Activated naive CD8-positive, alpha-beta T cell treated with anti-CD3 and anti-CD28 coated beads, Interleukin-2, amount 10 ng/mL, durations not matched to agents 7 days and 5 days (primary cell): ENCODE measurements around the gene GPR84. TPM values are rescaled to one million over a fixed set of nuclear protein-coding genes. Genes with fewer than 3 reads are reported as not detected.
A peak's percentile ranks its signal among the peaks of the same experiment; 100 is the strongest.
"Not testable (repeated sequence)": the region's sequence is repeated elsewhere in the genome, so short reads cannot be mapped to it uniquely, and the experiment has no call there.

Experiments
- ATAC-seq: fragments of 150-1000 bp; cut with Tn5 transposase; one replicate; pipeline ENCODE4 v1.10.0; 2021; ENCODE audit warnings: low read depth, moderate library complexity
- POLR2A ChIA-PET: fragments of 350-600 bp; sonication (Branson Sonifier 250); formaldehyde crosslinking; loops from one replicate; lab custom pipeline; 2021; ENCODE audit warnings: antibody characterized with exemption; lab: Charles Lee
- DNase-seq: peaks from one replicate; pipeline ENCODE4 v3.0.0; 2021
- H3K27ac Mint-ChIP-seq: one replicate; pipeline ENCODE4 v1.8.0; 2022; ENCODE audit warnings: mild to moderate bottlenecking, mixed read lengths
- H3K27me3 Mint-ChIP-seq: one replicate; pipeline ENCODE4 v1.8.0; 2022; ENCODE audit warnings: mild to moderate bottlenecking, moderate library complexity, mixed read lengths
- H3K36me3 Mint-ChIP-seq: one replicate; pipeline ENCODE4 v1.8.0; 2021; ENCODE audit warnings: mild to moderate bottlenecking, mixed read lengths
- H3K4me1 Mint-ChIP-seq: one replicate; pipeline ENCODE4 v1.8.0; 2021; ENCODE audit warnings: mixed read lengths
- H3K4me3 Mint-ChIP-seq: one replicate; pipeline ENCODE4 v1.8.0; 2022; ENCODE audit warnings: mild to moderate bottlenecking, moderate library complexity, mixed read lengths
- H3K9me3 Mint-ChIP-seq: one replicate; pipeline ENCODE4 v1.8.0; 2021; ENCODE audit warnings: mixed read lengths
- total RNA-seq, 2 experiments: library from RNA; stranded (reverse); gene quantifications; one replicate each; pipeline ENCODE4 v1.2.3, GENCODE V29; 2021

GPR84 gene
- total RNA-seq, 2 experiments from 2014 or later = 0.39 to 0.65 TPM

DNA sequence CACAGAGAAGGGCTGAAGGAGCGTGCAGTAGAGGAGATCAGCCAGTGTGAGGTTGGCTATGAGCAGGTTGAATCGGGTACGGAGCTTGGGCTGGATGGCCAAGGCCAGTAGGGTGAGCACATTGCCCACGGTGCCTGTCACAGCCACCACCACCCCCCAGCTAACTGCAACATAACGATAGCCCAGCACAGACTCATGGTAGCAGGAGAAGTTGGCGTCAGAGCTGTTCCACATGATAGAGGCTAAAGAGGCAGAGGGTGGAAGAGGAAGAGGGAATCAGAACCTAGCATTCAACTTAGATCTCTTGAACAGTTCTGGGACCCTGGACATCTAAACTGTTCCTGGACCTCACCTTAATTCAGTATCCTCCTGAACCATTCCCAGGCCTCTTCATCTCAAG is 668 bp downstream of the GPR84 start:
- POLR2A ChIA-PET = interaction anchor here (1.5 kb wide), 1 partner anchor 10 kb away, joined by 7 read pairs; no protein-coding TSS in a partner anchor
- ATAC-seq (no peak), DNase-seq (no peak)
- Mint-ChIP-seq H3K4me3 (peak overlapping the region; percentile 76), H3K27ac (peak overlapping the region; percentile 86), H3K27me3 (peaks cover 2% of the 10 kb centered on the region), H3K4me1 (peaks cover 39% of the 10 kb centered on the region), H3K36me3 (no peaks in the 10 kb centered on the region), H3K9me3 (no peaks in the 10 kb centered on the region)

DNA sequence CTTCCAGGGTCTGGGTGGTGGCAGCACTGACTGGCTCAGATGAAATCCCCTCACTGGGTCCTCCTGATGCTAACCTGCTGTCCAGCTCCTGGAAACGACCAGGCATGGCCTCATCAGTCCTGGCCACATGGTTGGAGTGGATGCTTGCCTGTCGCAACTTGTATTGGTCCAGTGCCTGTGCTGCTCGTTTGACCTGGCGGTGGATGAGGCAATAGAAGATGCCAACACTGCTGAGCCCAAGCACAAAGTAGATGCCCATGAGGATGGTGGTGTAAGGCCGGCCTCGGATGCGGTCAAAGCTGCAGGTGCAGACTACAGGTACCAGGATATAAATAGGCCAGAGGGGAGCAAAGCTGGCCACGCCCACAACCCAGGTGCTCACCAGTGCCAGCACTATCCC is 1.2 kb downstream of the GPR84 start:
- Mint-ChIP-seq H3K36me3 (no peaks in the 10 kb centered on the region), H3K27ac (peak overlapping the region; percentile 86), H3K4me1 (peaks cover 33% of the 10 kb centered on the region), H3K9me3 (no peaks in the 10 kb centered on the region), H3K4me3 (peak overlapping the region; percentile 76), H3K27me3 (peaks cover 2% of the 10 kb centered on the region)
- POLR2A ChIA-PET = interaction anchor here (1.5 kb wide), 1 partner anchor 10 kb away, joined by 7 read pairs; no protein-coding TSS in a partner anchor
- ATAC-seq = no peak
- DNase-seq = no peak

DNA sequence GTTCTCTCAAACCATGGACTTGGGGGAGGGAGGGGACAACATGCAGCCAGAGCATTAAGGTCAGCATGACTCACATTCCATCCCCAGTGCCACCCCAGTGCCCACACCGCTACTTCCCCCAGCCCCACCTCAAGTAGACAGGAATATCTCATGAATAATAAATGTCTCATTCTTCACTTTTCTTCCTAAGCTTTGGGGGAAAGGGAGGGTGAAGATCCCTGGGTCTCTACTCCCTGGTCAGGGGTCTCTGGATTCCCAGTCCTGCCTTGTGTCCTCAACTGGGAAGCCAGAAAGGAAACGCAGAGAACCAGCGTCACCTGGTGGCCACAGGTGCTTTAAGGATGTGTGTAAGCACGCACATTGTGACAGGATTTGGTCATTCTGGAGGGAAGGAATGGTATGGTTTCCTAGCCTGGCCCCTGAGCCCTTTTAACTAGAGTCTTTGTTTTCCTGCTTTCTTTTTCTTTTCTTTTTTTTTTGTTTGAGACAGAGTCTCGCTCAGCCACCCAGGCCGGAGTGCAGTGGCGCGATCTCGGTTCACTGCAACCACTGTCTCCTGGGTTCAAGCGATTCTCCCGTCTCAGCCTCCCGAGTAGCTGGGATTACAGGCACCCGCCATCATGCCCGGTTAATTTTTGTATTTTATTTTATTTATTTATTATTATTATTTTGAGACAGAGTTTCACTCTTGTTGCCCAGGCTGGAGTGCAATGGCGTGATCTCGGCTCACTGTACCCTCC is 3.4 kb downstream of the GPR84 start:
- peak; percentile 66 for DNase-seq
- H3K36me3 Mint-ChIP-seq = no peaks in the 10 kb centered on the region

DNA sequence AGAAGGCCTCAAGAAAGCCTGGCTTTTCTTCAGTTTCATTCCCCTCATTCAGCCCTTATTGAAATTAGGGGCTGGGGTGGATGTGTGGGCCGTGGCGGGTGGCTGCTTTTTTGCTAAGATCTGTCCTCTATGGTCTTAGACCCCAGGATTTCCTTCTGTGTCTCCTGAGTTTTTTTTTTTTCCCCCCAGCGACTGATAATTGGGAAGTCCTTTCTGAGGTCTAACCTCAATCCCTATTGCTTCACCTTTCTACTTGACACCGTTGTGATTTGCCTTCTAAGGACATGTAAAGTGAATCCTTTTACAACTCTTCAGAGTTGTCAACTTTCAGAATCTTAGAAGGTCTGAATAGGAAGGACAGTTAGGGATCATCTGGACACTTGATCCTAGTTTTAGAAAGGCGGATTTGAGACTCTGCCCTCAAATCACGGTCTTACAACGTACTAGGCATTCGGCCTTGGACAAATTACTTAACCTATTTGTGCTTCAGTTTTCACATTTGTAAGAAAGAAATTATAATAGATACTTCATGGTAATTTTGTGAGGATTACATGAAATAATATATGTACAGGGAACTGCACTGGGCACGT is 4.4 kb downstream of the GPR84 start:
- H3K27me3 Mint-ChIP-seq = no peaks in the 10 kb centered on the region
- no peak overlapping the region for H3K27ac Mint-ChIP-seq
- POLR2A ChIA-PET = interaction anchor here (0.5 to 3.9 kb wide), 12 partner anchors 9 to 144 kb away, joined by 3 to 32 read pairs (median 6); partner anchors contain the start of genes CBX5, COPZ1 and HNRNPA1
- ATAC-seq = no peak
- H3K4me3 Mint-ChIP-seq = no peak overlapping the region
- peaks cover 33% of the 10 kb centered on the region for H3K4me1 Mint-ChIP-seq
- H3K9me3 Mint-ChIP-seq = no peaks in the 10 kb centered on the region
- DNase-seq = no peak
- H3K36me3 Mint-ChIP-seq = no peaks in the 10 kb centered on the region

More for the DNA sequence above, 3.4 kb downstream of the GPR84 start:
- H3K4me3 Mint-ChIP-seq = no peak overlapping the region
- peak overlapping the region; percentile 51 for H3K27ac Mint-ChIP-seq
- POLR2A ChIA-PET = interaction anchor here (1.6 kb wide), 1 partner anchor 79 kb away, joined by 4 read pairs; no protein-coding TSS in a partner anchor
- H3K27me3 Mint-ChIP-seq = no peaks in the 10 kb centered on the region
- H3K9me3 Mint-ChIP-seq = no peaks in the 10 kb centered on the region
- H3K4me1 Mint-ChIP-seq = peaks cover 35% of the 10 kb centered on the region
- ATAC-seq = no peak

DNA sequence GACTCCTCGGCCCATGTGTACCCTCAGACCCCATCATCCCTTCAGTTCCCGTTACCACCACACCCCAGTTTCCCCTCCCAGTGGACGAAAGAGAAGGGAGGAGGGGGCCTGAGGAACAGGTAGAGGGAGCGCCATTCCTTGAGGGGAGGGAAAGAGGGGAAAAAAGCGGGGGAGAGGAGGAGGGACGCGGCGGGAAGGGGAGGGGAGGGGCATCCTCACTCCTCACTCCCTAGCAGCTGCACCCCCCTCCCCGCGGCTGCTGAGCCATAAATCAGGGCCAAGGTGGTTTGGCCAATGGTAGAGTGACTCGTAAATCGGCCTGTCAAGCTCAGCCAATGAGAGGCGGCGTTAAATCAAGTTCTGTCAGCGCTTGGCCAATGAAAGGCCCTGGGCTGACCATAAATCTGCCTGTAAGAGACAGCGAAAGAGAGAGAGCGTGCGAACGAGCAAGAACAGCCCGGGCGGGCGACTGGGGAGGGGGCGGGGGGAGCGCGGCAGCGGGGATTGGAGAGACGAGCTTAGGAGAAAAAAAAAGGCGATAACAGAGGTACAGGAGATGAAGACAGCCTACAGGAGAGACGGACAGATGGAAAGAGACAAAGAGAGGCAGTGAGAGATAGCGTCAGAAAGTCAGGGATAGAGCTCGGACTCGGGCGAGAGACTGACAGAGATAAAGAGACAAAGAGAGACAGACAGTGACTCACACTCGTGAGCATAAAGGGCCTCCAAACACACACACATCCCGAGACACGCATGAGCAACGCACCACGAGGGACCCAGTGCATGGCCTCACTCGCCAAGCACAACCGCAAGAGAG is 5.1 kb downstream of the GPR84 start:
- ATAC-seq (peak; percentile 96), DNase-seq (peak; percentile 84)
- Mint-ChIP-seq H3K4me1 (peaks cover 26% of the 10 kb centered on the region), H3K4me3 (no peak overlapping the region), H3K27ac (no peak overlapping the region), H3K36me3 (no peaks in the 10 kb centered on the region), H3K27me3 (no peaks in the 10 kb centered on the region), H3K9me3 (no peaks in the 10 kb centered on the region)
- POLR2A ChIA-PET = interaction anchor here (0.5 to 3.9 kb wide), 17 partner anchors 9 to 1967 kb away, joined by 3 to 32 read pairs (median 5); partner anchors contain the start of genes CBX5, COPZ1, HNRNPA1 and NFE2

DNA sequence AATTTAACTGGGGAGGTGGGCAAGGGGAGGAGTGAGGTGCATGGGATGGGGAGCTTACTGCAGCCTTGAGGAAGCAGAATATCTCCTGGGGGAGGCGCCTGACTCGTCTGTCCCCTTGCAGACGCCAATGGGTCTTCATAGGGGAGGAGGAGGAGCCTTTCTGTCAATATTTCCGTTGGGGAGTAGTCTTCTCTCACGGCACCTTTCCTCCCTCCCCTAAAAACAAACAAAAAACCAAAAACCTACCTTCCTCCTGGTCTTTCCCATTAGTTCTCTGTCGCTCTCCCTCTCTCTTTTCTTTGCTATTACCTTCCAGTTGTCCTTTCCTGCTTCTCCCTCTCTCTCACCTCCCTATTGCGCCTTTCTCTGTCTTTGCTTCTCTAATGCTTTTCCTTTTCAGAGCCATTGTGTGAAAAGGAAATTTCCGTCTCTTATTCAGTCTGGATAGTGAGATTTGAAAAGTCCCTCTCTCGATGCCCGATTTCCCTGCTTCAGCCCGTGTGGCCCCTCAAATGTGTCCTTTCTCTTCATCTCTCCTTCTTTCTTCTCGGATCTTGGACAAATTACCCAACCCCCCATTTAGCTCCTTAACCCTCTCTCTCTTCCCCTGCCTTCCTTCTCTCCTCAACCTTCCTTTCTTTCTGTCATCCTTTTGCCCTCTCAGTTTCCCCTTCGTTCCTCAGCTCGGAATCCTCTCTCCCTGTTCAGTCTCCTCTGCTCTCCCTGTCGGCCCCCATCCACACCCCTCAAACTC is 5.9 kb downstream of the GPR84 start:
- Mint-ChIP-seq H3K4me3 (no peak overlapping the region), H3K4me1 (peaks cover 18% of the 10 kb centered on the region), H3K27me3 (no peaks in the 10 kb centered on the region), H3K36me3 (no peaks in the 10 kb centered on the region), H3K9me3 (no peaks in the 10 kb centered on the region), H3K27ac (no peak overlapping the region)
- POLR2A ChIA-PET = interaction anchor here (0.6 to 3.9 kb wide), 16 partner anchors 11 to 1968 kb away, joined by 3 to 32 read pairs (median 5); partner anchors contain the start of genes CBX5, COPZ1, HNRNPA1 and NFE2
- DNase-seq (peak; percentile 42), ATAC-seq (peak; percentile 47)

DNA sequence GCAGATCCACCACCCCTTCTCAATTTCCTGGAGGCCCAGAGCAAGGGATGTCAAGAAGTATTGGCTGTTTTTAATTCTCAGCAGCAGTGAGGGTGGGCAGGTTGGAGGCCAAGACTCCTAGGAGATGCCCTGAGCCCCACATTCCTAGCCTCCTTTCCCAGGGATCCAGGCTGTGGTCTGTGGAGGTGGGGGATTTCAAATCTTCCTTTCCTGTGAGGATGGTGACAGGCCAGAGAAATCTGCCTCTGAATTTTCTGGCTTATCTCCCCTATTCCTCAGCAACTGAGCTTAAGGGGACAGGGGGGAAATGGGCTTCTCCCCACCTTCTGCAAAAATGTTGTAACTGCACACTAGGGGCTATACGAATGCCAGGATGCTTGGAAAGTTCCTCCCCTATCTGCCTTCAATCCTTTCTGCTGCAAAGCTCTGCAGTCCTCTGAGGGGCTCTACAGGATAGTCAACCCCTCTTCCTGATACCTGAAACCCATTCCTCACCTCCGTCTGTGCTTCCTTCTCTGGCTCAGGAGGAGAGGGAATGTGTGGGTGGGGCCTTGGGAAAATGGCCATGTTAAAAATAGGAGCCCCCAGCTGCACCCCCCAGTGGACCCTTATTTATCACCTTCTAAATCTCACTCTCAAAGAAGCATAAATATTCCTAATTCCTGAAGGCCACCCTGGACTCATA is 6.6 kb downstream of the GPR84 start:
- Mint-ChIP-seq H3K36me3 (no peaks in the 10 kb centered on the region), H3K4me3 (no peak overlapping the region), H3K4me1 (peaks cover 19% of the 10 kb centered on the region), H3K27me3 (no peaks in the 10 kb centered on the region), H3K27ac (no peak overlapping the region), H3K9me3 (no peaks in the 10 kb centered on the region)
- POLR2A ChIA-PET = interaction anchor here (0.6 to 3.9 kb wide), 7 partner anchors 11 to 94 kb away, joined by 3 to 32 read pairs (median 7); partner anchors contain the start of genes CBX5, COPZ1, HNRNPA1 and NFE2
- no peak for ATAC-seq
- no peak for DNase-seq

DNA sequence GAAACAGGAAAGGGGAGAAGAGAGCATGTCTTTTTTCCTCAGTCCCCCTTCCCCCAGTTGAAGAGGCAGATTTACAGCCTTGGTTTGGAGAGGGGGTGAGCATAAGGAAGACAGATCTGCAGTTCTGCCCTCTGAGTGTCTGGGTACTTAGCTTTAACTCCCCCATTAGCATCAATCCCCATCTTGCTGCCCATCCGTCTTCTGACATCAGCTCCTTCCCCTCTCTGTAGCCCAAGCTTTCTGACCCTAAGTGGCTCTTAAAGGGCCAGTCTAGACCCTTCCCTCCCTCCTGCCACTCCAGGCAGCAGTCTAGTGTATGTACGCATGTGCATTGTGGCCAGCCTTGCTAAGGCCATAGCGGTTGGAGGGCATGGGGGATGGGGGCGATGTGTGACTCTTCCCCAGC is 7.3 kb downstream of the GPR84 start:
- Mint-ChIP-seq H3K27ac (no peak overlapping the region), H3K4me3 (no peak overlapping the region)

DNA sequence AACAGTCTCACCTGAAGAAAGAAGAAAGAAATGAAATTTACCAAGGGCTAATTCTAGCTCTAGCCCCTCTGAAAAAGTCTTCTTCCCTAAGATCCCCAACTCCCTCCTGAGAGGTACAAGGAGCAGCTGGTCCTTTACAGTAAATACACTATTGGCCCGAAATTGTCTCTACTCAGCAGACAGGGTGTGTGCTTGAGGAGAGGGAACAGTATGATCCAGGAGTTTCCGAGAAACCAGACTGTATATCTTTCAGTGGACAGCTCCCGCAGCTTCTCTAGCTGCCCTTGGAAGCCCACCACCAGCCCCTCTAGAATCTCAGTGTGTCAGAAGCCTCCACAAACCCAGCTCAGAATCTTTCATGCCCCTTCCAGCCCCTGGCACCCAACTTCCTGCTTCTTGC is 8.1 kb downstream of the GPR84 start:
- Mint-ChIP-seq H3K27ac (no peak overlapping the region), H3K4me1 (peaks cover 29% of the 10 kb centered on the region), H3K4me3 (no peak overlapping the region), H3K27me3 (no peaks in the 10 kb centered on the region), H3K9me3 (no peaks in the 10 kb centered on the region), H3K36me3 (peaks cover 6% of the 10 kb centered on the region)
- no peak for DNase-seq
- POLR2A ChIA-PET = interaction anchor here (1.7 to 3.9 kb wide), 2 partner anchors 31 to 69 kb away, joined by 3 to 20 read pairs; partner anchors contain the start of gene COPZ1
- no peak for ATAC-seq

More for the DNA sequence above, 7.3 kb downstream of the GPR84 start:
- POLR2A ChIA-PET = interaction anchor here (1.7 to 3.9 kb wide), 2 partner anchors 32 to 70 kb away, joined by 3 to 20 read pairs; partner anchors contain the start of gene COPZ1
- Mint-ChIP-seq H3K4me1 (peaks cover 26% of the 10 kb centered on the region), H3K36me3 (peaks cover 3% of the 10 kb centered on the region), H3K27me3 (no peaks in the 10 kb centered on the region), H3K9me3 (no peaks in the 10 kb centered on the region)
- ATAC-seq (no peak), DNase-seq (no peak)

DNA sequence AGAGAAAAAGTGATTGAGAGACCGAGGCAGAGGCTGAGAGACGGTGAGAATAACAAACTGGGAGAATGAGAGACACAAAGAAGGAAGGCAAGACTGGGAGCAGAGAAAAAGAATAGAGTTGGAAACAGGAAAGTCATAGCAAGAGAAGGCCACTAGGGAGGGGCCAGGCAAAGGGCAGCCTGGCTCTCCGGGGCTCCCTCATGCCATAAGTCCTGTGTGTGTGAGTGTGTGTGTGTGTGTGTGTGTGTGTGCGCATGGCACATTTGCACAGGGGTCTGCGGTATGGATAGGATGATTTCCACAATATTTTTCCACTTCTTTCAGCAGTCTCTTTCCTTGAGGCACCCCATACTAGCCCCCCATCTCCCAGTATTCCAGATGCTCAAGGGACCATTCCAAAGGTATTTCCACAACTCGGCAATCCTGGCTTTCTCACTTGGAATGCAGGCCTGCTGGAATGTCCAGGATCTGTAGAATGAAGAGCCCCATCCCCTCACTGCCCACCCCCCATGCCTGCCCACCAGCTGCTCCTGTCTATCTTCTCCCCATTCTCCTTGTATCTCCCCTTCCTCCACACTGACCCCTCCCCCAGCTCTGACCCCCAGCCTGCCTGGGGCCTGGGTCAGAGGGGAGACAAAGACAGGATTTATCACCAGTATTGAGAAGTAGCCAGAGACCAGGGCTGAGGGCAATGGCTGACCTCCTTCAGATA is 9.0 kb downstream of the GPR84 start:
- no peak for ATAC-seq
- H3K27ac Mint-ChIP-seq = no peak overlapping the region
- H3K4me1 Mint-ChIP-seq = peaks cover 23% of the 10 kb centered on the region
- no peaks in the 10 kb centered on the region for H3K9me3 Mint-ChIP-seq
- H3K4me3 Mint-ChIP-seq = no peak overlapping the region
- DNase-seq = no peak
- peaks cover 15% of the 10 kb centered on the region for H3K36me3 Mint-ChIP-seq
- H3K27me3 Mint-ChIP-seq = no peaks in the 10 kb centered on the region
- POLR2A ChIA-PET = interaction anchor here (1.7 kb wide), 1 partner anchor 68 kb away, joined by 3 read pairs; no protein-coding TSS in a partner anchor

DNA sequence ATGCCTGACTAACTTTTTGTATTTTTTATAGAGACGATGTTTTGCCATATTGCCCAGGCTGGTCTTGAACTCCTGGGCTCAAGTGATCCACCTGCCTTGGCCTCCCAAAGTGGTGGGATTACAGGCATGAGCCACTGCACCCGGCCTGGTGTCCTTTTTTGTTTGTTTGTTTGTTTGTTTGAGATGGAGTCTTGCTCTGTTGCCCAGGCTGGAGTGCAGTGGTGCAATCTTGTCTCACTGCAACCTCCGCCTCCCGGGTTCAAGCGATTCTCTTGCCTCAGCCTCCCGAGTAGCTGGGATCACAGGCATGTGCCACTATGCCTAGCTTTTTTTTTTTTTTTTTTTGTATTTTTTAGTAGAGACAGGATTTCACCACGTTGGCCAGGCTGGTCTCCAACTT is 10.0 kb downstream of the GPR84 start:
- H3K4me3 Mint-ChIP-seq, H3K27ac Mint-ChIP-seq, H3K9me3 Mint-ChIP-seq, ATAC-seq, H3K27me3 Mint-ChIP-seq, DNase-seq: not testable (repeated sequence)
- peaks cover 21% of the 10 kb centered on the region for H3K36me3 Mint-ChIP-seq
- H3K4me1 Mint-ChIP-seq = peaks cover 22% of the 10 kb centered on the region
- POLR2A ChIA-PET = interaction anchor here (0.6 to 2.2 kb wide), 2 partner anchors 9 to 75 kb away, joined by 3 to 7 read pairs; no protein-coding TSS in a partner anchor
